NCI-H526 (cell line): ENCODE results near the gene TPP1.

ENCODE experiments used
- DNase-seq, 2 experiments: peaks; one replicate each; lab custom pipeline; 2025; lab: John Stamatoyannopoulos, UW

TPP1 gene

GRCh38 chr11:6563121-6563619 is 56.1 kb downstream of the TPP1 start:
- no peak for DNase-seq
